Measurements from ENCODE around the gene FAM174A.

FAM174A gene

DNA sequence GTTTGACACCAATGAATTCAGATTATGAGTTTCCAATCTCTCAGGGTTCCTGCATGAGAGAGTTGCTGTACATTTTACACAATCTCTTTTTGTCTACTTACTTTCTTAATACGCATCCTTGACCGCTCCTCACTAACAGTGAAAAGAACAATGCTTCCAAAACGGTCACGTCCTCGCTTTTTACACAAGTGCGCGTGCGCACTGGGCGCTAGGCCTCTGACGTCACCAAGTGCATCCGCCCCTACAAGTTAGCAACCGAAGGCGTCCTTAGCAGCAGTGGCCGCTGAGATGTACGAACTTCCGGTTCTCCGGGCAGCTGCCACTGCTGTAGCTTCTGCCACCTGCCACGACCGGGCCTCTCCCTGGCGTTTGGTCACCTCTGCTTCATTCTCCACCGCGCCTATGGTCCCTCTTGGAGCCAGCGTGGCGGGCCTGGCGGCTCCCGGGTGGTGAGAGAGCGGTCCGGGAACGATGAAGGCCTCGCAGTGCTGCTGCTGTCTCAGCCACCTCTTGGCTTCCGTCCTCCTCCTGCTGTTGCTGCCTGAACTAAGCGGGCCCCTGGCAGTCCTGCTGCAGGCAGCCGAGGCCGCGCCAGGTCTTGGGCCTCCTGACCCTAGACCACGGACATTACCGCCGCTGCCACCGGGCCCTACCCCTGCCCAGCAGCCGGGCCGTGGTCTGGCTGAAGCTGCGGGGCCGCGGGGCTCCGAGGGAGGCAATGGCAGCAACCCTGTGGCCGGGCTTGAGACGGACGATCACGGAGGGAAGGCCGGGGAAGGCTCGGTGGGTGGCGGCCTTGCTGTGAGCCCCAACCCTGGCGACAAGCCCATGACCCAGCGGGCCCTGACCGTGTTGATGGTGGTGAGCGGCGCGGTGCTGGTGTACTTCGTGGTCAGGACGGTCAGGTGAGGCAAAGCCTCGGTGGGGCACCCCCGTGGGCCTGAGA, at the start of gene FAM174A:
TSS of gene FAM174A (plus strand) at position 315 of the 946 bp plus-strand sequence. CDS start at position 472, 157 bp downstream.
- DNase-seq: peak; percentile 78

DNA sequence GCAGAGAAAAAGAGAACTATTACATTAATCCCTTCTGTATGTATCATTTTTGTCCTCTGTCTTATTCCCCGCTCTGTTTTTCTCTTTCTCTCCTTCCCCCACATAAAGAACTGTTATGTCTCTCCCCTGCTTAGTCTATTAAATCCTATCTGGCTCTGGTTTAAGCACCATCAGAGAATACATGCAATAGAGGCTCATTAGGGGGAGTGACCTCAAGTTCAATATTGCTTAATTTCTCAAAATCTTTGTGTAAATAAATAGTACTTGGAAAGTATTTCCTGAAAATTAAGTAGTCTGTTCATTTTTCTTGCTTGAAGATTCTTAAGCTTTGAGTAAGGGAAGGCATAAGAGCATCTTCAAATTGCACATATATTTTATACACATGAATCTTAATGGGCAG, 41.2 kb upstream of the FAM174A start:
- DNase-seq: no peak

DNA sequence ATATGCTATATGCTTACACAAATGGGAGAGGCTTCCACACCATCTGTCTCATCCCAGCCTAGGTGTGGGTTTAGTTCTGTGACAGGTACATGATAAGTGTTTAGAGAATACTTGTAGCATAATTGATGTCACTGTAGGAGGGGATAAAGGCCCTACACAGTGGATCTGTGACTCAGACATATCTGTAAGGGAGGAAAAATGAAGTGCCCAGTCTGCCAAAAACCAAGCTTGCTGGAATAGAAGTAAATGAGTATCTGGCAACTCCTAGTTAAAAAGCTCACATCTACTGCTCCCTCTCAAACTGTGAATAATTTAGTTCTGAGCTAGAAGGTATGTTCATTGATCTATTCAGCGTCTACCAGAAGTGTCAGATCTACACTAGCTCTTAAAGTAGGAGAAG, 38.9 kb upstream of the FAM174A start:
- peak; percentile 42 for DNase-seq

GRCh38 chr5:100502684-100503083, 32.5 kb upstream of the FAM174A start:
- DNase-seq: no peak

DNA sequence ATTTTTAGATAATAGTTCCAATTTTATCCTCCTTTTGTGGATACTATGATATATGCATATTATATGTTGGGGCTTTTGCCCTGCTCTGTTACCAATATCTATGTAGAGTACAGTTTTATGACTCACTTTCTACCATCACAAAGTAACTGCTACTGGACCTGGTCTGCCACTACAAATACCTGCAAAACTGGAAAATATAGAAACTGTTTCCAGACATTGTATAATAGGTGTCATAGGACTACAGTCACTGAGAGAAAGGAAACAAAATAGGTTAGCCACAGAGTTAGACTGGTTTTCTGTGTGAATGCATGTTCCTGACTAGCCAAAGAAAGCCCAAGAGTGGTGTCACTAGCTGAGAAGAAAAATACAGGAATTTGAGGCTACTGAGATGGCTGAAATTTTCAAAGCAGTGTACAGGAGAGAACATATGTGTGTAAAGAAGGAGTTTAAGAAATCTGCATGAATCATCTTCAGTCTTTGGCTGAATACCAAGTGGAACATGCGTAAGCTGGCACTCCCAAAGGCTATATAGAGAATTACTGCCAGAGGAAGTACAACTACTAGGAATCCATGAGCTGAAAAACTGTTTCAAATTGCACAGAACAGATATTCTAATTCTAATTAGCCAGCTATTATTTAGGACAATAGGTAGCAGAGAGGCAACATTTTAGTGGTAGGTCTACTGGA, 29.0 kb upstream of the FAM174A start:
- DNase-seq: no peak

DNA sequence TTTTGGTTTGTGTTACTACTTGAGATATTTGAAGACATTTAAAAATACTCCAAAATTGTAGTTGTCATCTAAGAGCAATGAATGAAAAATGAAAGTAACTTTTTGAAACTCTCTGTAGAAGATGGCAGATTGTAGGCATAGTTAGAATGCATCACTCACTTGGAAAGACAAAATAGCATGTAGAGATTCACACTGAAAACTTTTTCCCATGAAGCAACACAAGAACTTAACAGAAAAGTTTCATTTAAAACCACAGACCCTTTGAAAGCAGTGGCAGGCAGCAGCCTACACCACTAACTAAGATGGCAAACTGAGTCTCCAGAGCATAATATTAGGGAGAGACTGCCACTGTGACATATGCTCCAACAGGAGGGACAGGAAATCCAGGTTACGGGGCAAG, 18.9 kb upstream of the FAM174A start:
- no peak for DNase-seq

- DNase-seq: peak; percentile 98
Measured at GRCh38 chr5:100517301-100517974, 17.7 kb upstream of the FAM174A start.

- no peak for DNase-seq
Measured at GRCh38 chr5:100518377-100518776, 16.8 kb upstream of the FAM174A start.

GRCh38 chr5:100519075-100519474, 16.1 kb upstream of the FAM174A start:
- DNase-seq: no peak

DNA sequence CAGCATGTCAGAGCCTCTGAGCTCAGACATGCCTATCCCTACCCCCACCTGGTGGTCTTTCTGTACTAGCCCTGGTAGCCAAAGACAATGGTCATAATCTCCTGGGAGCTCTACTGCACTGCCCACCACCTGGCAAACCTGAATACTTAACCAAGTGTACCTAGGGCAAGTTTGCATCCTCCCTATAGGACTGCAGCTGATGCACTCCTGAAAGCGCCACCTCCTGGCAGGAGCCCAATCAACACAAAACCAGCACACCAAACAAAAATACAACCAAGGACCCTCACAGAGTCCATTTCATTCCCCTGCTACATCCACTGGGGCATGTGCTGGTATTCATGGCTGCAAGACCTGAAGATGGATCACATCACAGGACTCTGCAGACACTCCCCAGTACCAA, 14.8 kb upstream of the FAM174A start:
- no peak for DNase-seq

DNA sequence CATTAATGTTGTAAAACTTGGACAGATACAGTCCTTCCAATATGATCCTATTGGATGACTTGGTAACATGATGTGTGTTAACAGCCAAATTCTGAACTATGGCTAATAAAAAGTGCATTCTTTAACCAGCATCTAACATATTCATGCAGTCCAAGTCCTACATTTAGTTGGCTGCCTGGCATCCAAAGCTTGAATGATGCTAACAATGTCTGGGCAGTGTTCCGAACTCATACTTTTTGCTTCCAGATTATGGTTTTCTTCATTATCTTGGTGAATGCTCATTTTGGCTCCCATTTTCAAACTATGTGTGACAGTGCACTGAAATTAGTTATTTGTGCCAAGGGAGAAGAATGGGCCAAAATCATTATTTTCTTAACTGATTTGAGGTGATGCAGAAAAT, 2.8 kb downstream of the FAM174A start:
- no peak for DNase-seq

- no peak for DNase-seq
Measured at GRCh38 chr5:100539519-100539918, 4.3 kb downstream of the FAM174A start.

DNA sequence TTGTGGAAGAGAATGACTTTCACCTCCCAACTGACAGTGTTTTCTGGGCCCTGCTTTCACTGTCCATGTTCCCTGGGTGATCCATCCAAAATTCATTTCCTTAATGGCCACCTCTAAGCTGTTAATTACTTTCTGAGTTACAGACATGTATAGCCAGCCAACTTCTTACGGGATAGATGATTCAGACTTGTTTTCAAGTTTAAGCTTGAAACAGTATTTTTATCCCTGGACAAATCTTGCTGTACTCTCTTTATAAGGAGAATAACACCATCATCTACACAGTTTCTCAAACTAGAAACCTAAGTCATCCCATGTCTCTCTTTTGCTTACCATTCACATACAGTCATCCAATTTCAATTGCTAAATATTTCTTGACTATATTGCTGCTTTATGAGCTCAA, 6.9 kb downstream of the FAM174A start:
- DNase-seq: no peak

DNA sequence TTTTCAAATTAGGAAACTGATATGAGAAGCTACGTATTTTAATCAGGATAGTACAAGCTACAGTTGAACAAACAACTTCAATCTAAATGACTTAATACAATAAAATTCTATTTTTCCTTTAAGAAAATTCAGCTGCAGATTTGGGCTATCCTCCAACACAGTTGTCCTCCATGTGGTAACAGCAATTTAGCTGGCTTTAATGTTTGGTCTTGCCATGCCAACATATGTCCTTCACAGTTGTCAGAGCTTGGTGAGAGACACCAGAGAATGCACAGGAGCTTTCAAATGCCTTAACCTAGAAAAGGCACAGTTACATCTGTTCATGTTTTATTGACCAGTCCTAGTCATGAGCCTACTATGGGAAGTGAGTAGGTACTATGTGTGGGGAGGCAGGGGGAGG, 10.8 kb downstream of the FAM174A start:
- no peak for DNase-seq

DNA sequence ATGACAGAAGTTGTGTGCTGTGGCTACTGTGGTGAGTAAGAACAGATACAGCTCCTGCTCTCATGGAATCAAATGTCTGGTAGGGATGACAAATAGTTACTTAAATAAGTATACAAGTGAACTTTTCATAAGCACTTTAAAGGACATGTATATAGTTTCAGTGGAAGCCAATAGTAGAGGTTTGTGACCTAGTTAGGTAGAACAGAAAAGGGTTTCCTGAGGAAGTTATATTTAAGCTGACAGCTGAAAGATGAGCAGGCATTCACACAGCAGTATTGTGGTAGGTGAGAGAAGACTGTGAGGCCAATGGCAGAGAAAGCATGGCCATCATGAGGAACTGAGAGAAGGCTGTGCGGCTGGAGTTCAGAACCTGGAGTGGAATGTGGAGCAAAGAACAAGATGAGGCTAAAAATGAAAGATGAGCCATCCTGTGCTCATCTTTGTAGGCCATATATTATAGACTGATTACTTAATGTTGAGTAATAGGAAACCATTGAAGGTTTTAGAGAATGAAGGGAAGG, 15.4 kb downstream of the FAM174A start:
- DNase-seq: no peak

DNA sequence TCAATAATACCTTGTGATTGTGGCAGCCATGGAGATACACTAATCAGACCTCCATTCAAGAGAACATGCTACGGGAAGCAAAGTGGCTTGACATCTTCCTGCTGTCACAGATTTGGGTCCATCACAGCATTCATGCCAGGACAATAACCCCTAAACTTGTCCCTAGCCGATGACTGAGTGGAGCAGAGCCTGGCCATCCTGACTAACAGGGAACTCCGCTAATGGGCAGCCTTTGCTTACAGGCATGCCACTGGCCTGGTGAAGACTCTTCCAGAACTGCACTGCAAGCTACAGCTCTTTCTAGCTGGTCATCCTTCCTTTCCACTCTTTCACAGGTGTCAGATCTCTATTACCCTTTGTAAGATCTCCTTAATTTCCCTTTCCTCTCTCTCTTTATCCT, 16.0 kb downstream of the FAM174A start:
- DNase-seq: no peak

- no peak for DNase-seq
Measured at GRCh38 chr5:100553209-100553608, 18.0 kb downstream of the FAM174A start.

GRCh38 chr5:100560860-100561259, 25.7 kb downstream of the FAM174A start:
- DNase-seq: no peak

DNA sequence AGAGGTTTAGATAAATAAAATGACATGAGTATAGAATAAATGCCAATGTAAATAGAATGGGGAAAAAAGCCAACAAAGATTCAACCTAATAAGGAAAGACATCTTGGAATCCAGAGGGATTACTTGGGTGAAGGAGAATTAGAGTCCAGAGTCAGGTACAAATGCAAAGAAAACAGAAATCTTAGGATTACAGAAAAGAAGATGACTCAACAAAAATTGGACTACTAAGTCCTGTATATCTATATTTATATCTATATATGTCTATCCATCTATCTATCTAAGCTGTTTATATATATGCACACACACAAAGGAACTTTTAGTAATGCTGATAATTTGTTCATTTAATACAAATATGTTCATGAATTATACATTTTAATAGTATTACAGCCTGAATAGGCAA, 27.6 kb downstream of the FAM174A start:
- peak; percentile 21 for DNase-seq

DNA sequence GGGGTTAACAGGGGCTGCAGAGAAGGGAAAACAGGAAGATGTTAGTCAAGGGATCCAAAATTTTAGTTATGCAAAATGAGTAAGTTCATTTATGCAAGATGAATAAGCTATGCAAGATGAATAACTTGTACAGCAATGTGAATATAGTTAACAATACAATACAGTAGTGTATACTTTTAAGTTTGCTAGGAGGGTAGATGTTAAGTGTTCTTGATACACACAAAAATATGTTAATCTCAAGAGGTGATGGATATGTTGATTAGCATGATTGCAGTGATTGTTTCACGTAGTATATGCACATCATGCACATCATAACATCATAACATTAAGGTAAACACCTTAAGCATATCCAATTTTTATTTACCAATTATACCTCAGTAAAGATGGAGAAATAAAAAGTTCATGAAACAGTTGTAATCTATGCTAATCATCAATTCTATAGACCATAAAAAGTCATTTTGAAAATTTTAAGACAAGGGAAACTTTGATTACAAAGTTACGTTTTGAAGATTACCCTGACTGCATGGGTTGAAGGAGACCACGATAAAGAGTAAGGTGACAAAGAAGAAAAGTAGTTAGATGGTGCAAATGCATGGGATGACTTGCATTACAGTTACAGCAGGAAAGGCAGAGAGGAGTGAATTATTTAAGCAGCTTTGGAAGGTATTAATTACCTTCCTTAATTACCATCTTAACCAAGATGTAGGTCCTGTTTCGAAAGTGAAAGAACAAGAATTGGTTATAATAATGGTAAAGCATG, 31.4 kb downstream of the FAM174A start:
- DNase-seq: no peak

GRCh38 chr5:100574716-100575115, 39.5 kb downstream of the FAM174A start:
- no peak for DNase-seq

- no peak for DNase-seq
Measured at GRCh38 chr5:100575815-100576214, 40.6 kb downstream of the FAM174A start.

Data from NCI-H2029 treated with DMSO at 0.1 percent for 48 hours (cell line).